K562 (cell line): ENCODE measurements around the gene ABCA3. TPM values are rescaled to one million over a fixed set of nuclear protein-coding genes. Genes with fewer than 3 reads are reported as not detected.

Experiments used
- ERF ChIP-seq: fragments of 450-650 bp; formaldehyde crosslinking; IDR thresholded peaks from 2 replicates; pipeline ENCODE4 v1.4.0; 2020; ENCODE audit warnings: mild to moderate bottlenecking, mixed read lengths
- FOXA3 ChIP-seq, 2 experiments: fragments of 450-650 bp in 1 of 2; sonication (generic) in 1 of 2; formaldehyde crosslinking; IDR thresholded peaks in 1 of 2; conservative IDR thresholded peaks in 1 of 2; 2 replicates each; pipeline versions ENCODE4 v1.4.0 to v1.8.0; 2020 to 2022; ENCODE audit warnings: mild to moderate bottlenecking in 2 of 2, missing genetic modification reagents in 1 of 2
- HDGF ChIP-seq: fragments of 450-650 bp; IDR thresholded peaks from 2 replicates; pipeline ENCODE4 v1.6.1; 2016
- KDM5B ChIP-seq: fragments of 200-600 bp; sonication (generic); IDR thresholded peaks from 2 replicates; pipeline ENCODE4 v1.6.1; 2012; ENCODE audit warnings: low read depth, mild to moderate bottlenecking, moderate library complexity, low read length, control low read depth, inconsistent platforms; ENCODE audit not compliant: insufficient replicate concordance
- MCM2 ChIP-seq: fragments of 450-650 bp; IDR thresholded peaks from 2 replicates; pipeline ENCODE4 v1.6.1; 2017; ENCODE audit warnings: low read depth, mild to moderate bottlenecking
- MNT ChIP-seq, 2 experiments: fragments of 450-650 bp; conservative IDR thresholded peaks; 2 replicates each; pipeline ENCODE4 v1.6.1; 2017; ENCODE audit warnings: mild to moderate bottlenecking in 2 of 2, moderate library complexity in 2 of 2
- NFYB ChIP-seq: IDR thresholded peaks from 2 replicates; pipeline ENCODE4 v1.6.1; 2011; ENCODE audit warnings: mild to moderate bottlenecking, moderate library complexity; ENCODE audit not compliant: insufficient read length; ENCODE audit errors: extremely low read depth
- PHTF2 ChIP-seq: fragments of 250-450 bp; sonication (Bioruptor Pico); IDR thresholded peaks from 2 replicates; pipeline ENCODE4 v1.5.0; 2021; ENCODE audit warnings: mild to moderate bottlenecking
- POLR2G ChIP-seq: fragments of 200-400 bp; formaldehyde crosslinking; IDR thresholded peaks from 2 replicates; pipeline ENCODE4 v1.6.1; 2017; ENCODE audit warnings: low read depth, mild to moderate bottlenecking, antibody characterized with exemption, low read length, moderate library complexity
- RBM22 ChIP-seq: fragments of 200-400 bp; formaldehyde crosslinking; IDR thresholded peaks from 2 replicates; pipeline ENCODE4 v1.6.1; 2018; ENCODE audit warnings: low read length, low read depth; ENCODE audit not compliant: poor library complexity, severe bottlenecking
- TRIM28 ChIP-seq: fragments of 450-650 bp; IDR thresholded peaks from 2 replicates; pipeline ENCODE4 v1.6.1; 2017
- TSC22D4 ChIP-seq: fragments of 450-650 bp; IDR thresholded peaks from 2 replicates; pipeline ENCODE4 v1.6.1; 2016; ENCODE audit warnings: missing genetic modification characterization, missing biosample characterization, control low read depth
- ZNF175 ChIP-seq: fragments of 200-800 bp; sonication (Bioruptor generic); IDR thresholded peaks from 2 replicates; pipeline ENCODE4 v1.6.1; 2016; ENCODE audit warnings: low read depth, mild to moderate bottlenecking, missing genetic modification characterization, missing compliant biosample characterization
- ZNF282 ChIP-seq: sonication (generic); formaldehyde crosslinking; IDR thresholded peaks from 2 replicates; pipeline ENCODE4 v1.8.1; 2023; ENCODE audit warnings: missing genetic modification reagents
- ZNF507 ChIP-seq: conservative IDR thresholded peaks from 2 replicates; pipeline ENCODE4 v1.6.1; 2017; ENCODE audit warnings: missing genetic modification characterization, missing compliant biosample characterization
- ZNF699 ChIP-seq: fragments of 250-450 bp; sonication (Bioruptor Pico); IDR thresholded peaks from 2 replicates; pipeline ENCODE4 v1.8.0; 2021; ENCODE audit warnings: mild to moderate bottlenecking, moderate library complexity; ENCODE audit not compliant: insufficient replicate concordance
- polyA plus RNA-seq, 8 experiments: library from polyadenylated mRNA; depleted of rRNA in 4 of 8; stranded (reverse) in 5 of 8; unstranded in 3 of 8; fragments of >200 nt; fragmentation: Nextera tagmentation in 2 of 8; fragmentation: Illumina TruSeq in 1 of 8; extraction: Ambion mirVana in 2 of 8; extraction: Trizol in 1 of 8; gene quantifications; 2 replicates each; pipeline versions ENCODE4 v1.2.1 to v1.2.3, GENCODE V29; 2011 to 2014; ENCODE audit warnings: inconsistent platforms in 1 of 8, missing spikeins in 1 of 8
- total RNA-seq, 7 experiments: library from RNA; depleted of rRNA in 6 of 7; stranded (reverse); fragments of >200 nt in 6 of 7; fragmentation: Illumina TruSeq in 2 of 7; extraction: Trizol in 2 of 7; gene quantifications; 2 replicates each; pipeline versions ENCODE4 v1.2.1 to v1.2.3, GENCODE V29; 2011 to 2021; ENCODE audit warnings: low replicate concordance in 1 of 7
- TF ChIP-seq, protein P1 (sequence below): sonication (generic); formaldehyde crosslinking; IDR thresholded peaks from 2 replicates; pipeline ENCODE4 v1.8.0; 2022; ENCODE audit warnings: missing genetic modification reagents, mild to moderate bottlenecking, moderate library complexity, borderline replicate concordance
- TF ChIP-seq, protein P2 (sequence below), 2 experiments: fragments of 150-350 bp in 1 of 2; IDR thresholded peaks; 2 replicates each; pipeline ENCODE4 v1.6.1; 2012 to 2016; ENCODE audit warnings: low read depth in 2 of 2, low read length in 2 of 2, mild to moderate bottlenecking in 1 of 2, moderate library complexity in 1 of 2
- TF ChIP-seq, protein P3 (sequence below): sonication (generic); formaldehyde crosslinking; IDR thresholded peaks from 2 replicates; pipeline ENCODE4 v1.8.1; 2023; ENCODE audit warnings: mild to moderate bottlenecking, missing genetic modification reagents

The ABCA3 gene
- total and polyA plus RNA-seq, 9 of the 15 experiments (the other 6 are each of a cell fraction or from before 2014, with no cell fraction given): 0.66 to 23.7 (median 6.9) TPM

DNA sequence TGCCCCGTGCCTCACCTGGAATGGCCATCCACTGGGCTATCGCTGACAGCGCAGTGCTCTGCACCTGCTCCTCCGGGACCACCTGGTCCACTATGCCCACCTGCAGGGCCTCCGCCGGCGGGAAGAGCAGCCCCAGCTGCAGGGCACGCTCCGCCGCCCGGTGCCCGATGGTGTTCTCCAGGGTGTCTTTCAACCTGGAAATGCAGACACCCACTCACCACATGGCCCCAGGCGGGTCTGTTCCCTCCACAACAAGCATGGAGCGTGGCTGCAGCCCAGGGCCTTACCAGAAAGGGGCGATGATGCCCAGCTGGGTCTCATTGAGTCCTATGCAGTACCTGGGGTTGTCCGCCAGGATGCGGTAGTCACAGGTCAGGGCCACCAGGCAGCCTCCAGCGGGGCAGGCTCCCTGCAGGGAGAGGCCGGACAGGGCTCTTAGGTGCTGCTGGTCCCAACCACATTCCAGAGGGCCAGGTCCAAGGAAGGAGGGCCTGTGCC, 97.4 kb downstream of the ABCA3 start (continued):
- TF ChIP-seq POLR2G (peak; percentile 76), ZNF175 (no peak), RBM22 (peak; percentile 57), HDGF (no peak), MCM2 (no peak), PHTF2 (no peak), ZNF282 (CRISPR knock-in tag) (no peak), FOXA3 (CRISPR knock-in tag; conservative IDR thresholded peaks at IDR 0.05 in 1 of 2, IDR thresholded peaks at IDR 0.05 in 1 of 2) (no peak), KDM5B (no peak), NFYB (no peak), TSC22D4 (no peak), TRIM28 (no peak), ZNF507 (no peak), ERF (CRISPR knock-in tag) (no peak), MNT (conservative IDR thresholded peaks at IDR 0.05) (no peak), ZNF699 (CRISPR knock-in tag) (no peak)
- TF ChIP-seq, protein P1, sequence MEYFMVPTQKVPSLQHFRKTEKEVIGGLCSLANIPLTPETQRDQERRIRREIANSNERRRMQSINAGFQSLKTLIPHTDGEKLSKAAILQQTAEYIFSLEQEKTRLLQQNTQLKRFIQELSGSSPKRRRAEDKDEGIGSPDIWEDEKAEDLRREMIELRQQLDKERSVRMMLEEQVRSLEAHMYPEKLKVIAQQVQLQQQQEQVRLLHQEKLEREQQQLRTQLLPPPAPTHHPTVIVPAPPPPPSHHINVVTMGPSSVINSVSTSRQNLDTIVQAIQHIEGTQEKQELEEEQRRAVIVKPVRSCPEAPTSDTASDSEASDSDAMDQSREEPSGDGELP (CRISPR knock-in tag): 0 out of 2 replicates have a peak, but pooled peaks have one; percentile 27
- TF ChIP-seq, protein P2, sequence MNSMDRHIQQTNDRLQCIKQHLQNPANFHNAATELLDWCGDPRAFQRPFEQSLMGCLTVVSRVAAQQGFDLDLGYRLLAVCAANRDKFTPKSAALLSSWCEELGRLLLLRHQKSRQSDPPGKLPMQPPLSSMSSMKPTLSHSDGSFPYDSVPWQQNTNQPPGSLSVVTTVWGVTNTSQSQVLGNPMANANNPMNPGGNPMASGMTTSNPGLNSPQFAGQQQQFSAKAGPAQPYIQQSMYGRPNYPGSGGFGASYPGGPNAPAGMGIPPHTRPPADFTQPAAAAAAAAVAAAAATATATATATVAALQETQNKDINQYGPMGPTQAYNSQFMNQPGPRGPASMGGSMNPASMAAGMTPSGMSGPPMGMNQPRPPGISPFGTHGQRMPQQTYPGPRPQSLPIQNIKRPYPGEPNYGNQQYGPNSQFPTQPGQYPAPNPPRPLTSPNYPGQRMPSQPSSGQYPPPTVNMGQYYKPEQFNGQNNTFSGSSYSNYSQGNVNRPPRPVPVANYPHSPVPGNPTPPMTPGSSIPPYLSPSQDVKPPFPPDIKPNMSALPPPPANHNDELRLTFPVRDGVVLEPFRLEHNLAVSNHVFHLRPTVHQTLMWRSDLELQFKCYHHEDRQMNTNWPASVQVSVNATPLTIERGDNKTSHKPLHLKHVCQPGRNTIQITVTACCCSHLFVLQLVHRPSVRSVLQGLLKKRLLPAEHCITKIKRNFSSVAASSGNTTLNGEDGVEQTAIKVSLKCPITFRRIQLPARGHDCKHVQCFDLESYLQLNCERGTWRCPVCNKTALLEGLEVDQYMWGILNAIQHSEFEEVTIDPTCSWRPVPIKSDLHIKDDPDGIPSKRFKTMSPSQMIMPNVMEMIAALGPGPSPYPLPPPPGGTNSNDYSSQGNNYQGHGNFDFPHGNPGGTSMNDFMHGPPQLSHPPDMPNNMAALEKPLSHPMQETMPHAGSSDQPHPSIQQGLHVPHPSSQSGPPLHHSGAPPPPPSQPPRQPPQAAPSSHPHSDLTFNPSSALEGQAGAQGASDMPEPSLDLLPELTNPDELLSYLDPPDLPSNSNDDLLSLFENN (IDR thresholded peaks at IDR 0.05; ENCODE audit: low read depth in 2 of 2, low read length in 2 of 2): no peak
- TF ChIP-seq, protein P3, sequence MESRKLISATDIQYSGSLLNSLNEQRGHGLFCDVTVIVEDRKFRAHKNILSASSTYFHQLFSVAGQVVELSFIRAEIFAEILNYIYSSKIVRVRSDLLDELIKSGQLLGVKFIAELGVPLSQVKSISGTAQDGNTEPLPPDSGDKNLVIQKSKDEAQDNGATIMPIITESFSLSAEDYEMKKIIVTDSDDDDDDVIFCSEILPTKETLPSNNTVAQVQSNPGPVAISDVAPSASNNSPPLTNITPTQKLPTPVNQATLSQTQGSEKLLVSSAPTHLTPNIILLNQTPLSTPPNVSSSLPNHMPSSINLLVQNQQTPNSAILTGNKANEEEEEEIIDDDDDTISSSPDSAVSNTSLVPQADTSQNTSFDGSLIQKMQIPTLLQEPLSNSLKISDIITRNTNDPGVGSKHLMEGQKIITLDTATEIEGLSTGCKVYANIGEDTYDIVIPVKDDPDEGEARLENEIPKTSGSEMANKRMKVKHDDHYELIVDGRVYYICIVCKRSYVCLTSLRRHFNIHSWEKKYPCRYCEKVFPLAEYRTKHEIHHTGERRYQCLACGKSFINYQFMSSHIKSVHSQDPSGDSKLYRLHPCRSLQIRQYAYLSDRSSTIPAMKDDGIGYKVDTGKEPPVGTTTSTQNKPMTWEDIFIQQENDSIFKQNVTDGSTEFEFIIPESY: peak; percentile 90
